A549 (cell line): ENCODE measurements around the gene OPN1LW.

ENCODE experiments used
- BHLHE40 ChIP-seq: IDR thresholded peaks from 2 replicates; pipeline ENCODE4 v1.6.1; 2012; ENCODE audit warnings: low read depth, low read length, inconsistent platforms
- CEBPB ChIP-seq, 2 experiments: fragments of >200 bp in 1 of 2; sonication (Bioruptor Twin) in 1 of 2; formaldehyde crosslinking in 1 of 2; IDR thresholded peaks; 2 replicates each; pipeline ENCODE4 v1.6.1; 2012 to 2016
- CTCF ChIP-seq: fragments of >200 bp; sonication (Bioruptor Twin); formaldehyde crosslinking; IDR thresholded peaks from 3 replicates; pipeline ENCODE4 v1.5.1; 2016
- HMGXB4 ChIP-seq: fragments of 250-450 bp; sonication (Bioruptor Pico); IDR thresholded peaks from 2 replicates; pipeline ENCODE4 v1.5.0; 2021; ENCODE audit warnings: mild to moderate bottlenecking, moderate library complexity, borderline replicate concordance
- HOXA7 ChIP-seq: fragments of 250-450 bp; sonication (Bioruptor Pico); IDR thresholded peaks from 2 replicates; pipeline ENCODE4 v1.5.0; 2020; ENCODE audit warnings: mild to moderate bottlenecking, moderate library complexity
- MAFK ChIP-seq: fragments of 450-650 bp; IDR thresholded peaks from 2 replicates; pipeline ENCODE4 v1.6.1; 2014; ENCODE audit not compliant: partially characterized antibody
- MAX ChIP-seq: IDR thresholded peaks from 2 replicates; pipeline ENCODE4 v1.6.1; 2012
- POLR2A ChIP-seq: IDR thresholded peaks from 2 replicates; pipeline ENCODE4 v1.6.1; 2012; ENCODE audit warnings: mild to moderate bottlenecking, low read length
- RAD21 ChIP-seq, 2 experiments: fragments of >200 bp in 1 of 2; sonication (Bioruptor Twin) in 1 of 2; formaldehyde crosslinking in 1 of 2; IDR thresholded peaks in 1 of 2; conservative IDR thresholded peaks in 1 of 2; 2 replicates in 1 of 2; 3 replicates in 1 of 2; pipeline ENCODE4 v1.6.1; 2012 to 2018; ENCODE audit warnings: inconsistent platforms in 1 of 2
- RCOR1 ChIP-seq: fragments of 150-350 bp; IDR thresholded peaks from 2 replicates; pipeline ENCODE4 v1.6.1; 2014; ENCODE audit warnings: antibody characterized with exemption, low read length, low read depth
- REST ChIP-seq: fragments of 200-600 bp; sonication (generic); IDR thresholded peaks from 2 replicates; pipeline ENCODE4 v1.6.1; 2016; ENCODE audit warnings: antibody characterized with exemption, mild to moderate bottlenecking, moderate library complexity
- USF2 ChIP-seq: fragments of 450-650 bp; IDR thresholded peaks from 2 replicates; pipeline ENCODE4 v1.6.1; 2014; ENCODE audit warnings: antibody characterized with exemption
- ZNF302 ChIP-seq: fragments of 250-450 bp; sonication (Bioruptor Pico); IDR thresholded peaks from 2 replicates; pipeline ENCODE4 v1.9.0; 2021; ENCODE audit warnings: inconsistent platforms, mild to moderate bottlenecking, moderate library complexity

GRCh38 chrX:154115071-154115470 is 29.0 kb upstream of the OPN1LW start:
- TF ChIP-seq POLR2A (no peak), CTCF (no peak), RAD21 (conservative IDR thresholded peaks at IDR 0.05 in 1 of 2, IDR thresholded peaks at IDR 0.05 in 1 of 2) (no peak), MAFK (no peak), BHLHE40 (no peak), USF2 (no peak), HOXA7 (no peak), CEBPB (IDR thresholded peaks at IDR 0.05) (no peak), MAX (no peak), RCOR1 (no peak), REST (no peak), HMGXB4 (CRISPR knock-in tag) (no peak), ZNF302 (CRISPR knock-in tag) (no peak)
